Stimulated activated CD4-positive, alpha-beta T cell treated with anti-CD3 and anti-CD28 coated beads, Interleukin-2, amount 100 ng/mL, for 4 hours (primary cell): Measurements from ENCODE around the gene PET100.

ENCODE experiments used
- DNase-seq: peaks from one replicate; pipeline ENCODE4 v3.0.0-alpha.2; 2020; ENCODE audit warnings: low read depth

PET100 gene

GRCh38 chr19:7612282-7613274 is 17.0 kb upstream of the PET100 start:
- DNase-seq: no peak

- no peak for DNase-seq
These were observed 14.5 kb upstream of the PET100 start for GRCh38 chr19:7614859-7615741.

- DNase-seq: no peak
These were observed 12.4 kb upstream of the PET100 start for GRCh38 chr19:7617172-7617571.

- no peak for DNase-seq
These were observed 11.9 kb upstream of the PET100 start for GRCh38 chr19:7617735-7618134.

GRCh38 chr19:7618348-7618747 is 11.2 kb upstream of the PET100 start:
- DNase-seq: no peak

GRCh38 chr19:7618771-7619510 is 10.7 kb upstream of the PET100 start:
- no peak for DNase-seq

- DNase-seq: no peak
These were observed 9.7 kb upstream of the PET100 start for GRCh38 chr19:7619671-7620441.

- no peak for DNase-seq
These were observed 8.9 kb upstream of the PET100 start for GRCh38 chr19:7620442-7621412.

GRCh38 chr19:7622933-7623685 is 6.5 kb upstream of the PET100 start:
- DNase-seq: no peak

GRCh38 chr19:7623725-7624603 is 5.6 kb upstream of the PET100 start:
- no peak for DNase-seq

GRCh38 chr19:7624810-7625209 is 4.8 kb upstream of the PET100 start:
- no peak for DNase-seq

GRCh38 chr19:7625763-7626372 is 3.7 kb upstream of the PET100 start:
- DNase-seq: no peak

- DNase-seq: no peak
These were observed 2.4 kb upstream of the PET100 start for GRCh38 chr19:7627166-7627565.

GRCh38 chr19:7628589-7629311 is 843 bp upstream of the PET100 start:
- DNase-seq: no peak

GRCh38 chr19:7631577-7631976 is 2.0 kb downstream of the PET100 start:
- DNase-seq: no peak

- DNase-seq: no peak
These were observed 3.0 kb downstream of the PET100 start for GRCh38 chr19:7632340-7633203.
